Brain microvascular endothelial cell (primary cell): Measurements from ENCODE around the gene RPL38.

Experiments used
- DNase-seq: peaks from one replicate; pipeline ENCODE4 v3.0.0-alpha.2; 2020
- H3K27ac ChIP-seq: fragments of 250-450 bp; sonication (Bioruptor Pico); 2 replicates; pipeline ENCODE4 v1.5.1; 2020; ENCODE audit warnings: mild to moderate bottlenecking, moderate library complexity
- H3K27me3 ChIP-seq: fragments of 250-450 bp; sonication (Bioruptor Pico); replicated peaks from 2 replicates; pipeline ENCODE4 v1.5.1; 2020; ENCODE audit warnings: mild to moderate bottlenecking
- H3K36me3 ChIP-seq: fragments of 250-450 bp; sonication (Bioruptor Pico); replicated peaks from 2 replicates; pipeline ENCODE4 v1.5.1; 2020; ENCODE audit warnings: mild to moderate bottlenecking
- H3K4me3 ChIP-seq: 2 replicates; pipeline ENCODE4 v1.5.1; 2011; ENCODE audit warnings: low read depth, mild to moderate bottlenecking, control low read depth, low read length, moderate library complexity
- in situ Hi-C: cut with HindIII; loops from 2 replicates; pipeline ENCODE4 v1.10.0; 2017; ENCODE audit warnings: low sequenced_read_pairs, low pct_ligation_motif_present
- TF ChIP-seq, protein P1 (sequence below): IDR thresholded peaks from 2 replicates; pipeline ENCODE4 v1.5.1; 2011; ENCODE audit warnings: low read depth, mild to moderate bottlenecking, moderate library complexity, low read length, control low read depth, inconsistent platforms; ENCODE audit errors: missing control alignments

Gene RPL38

DNA sequence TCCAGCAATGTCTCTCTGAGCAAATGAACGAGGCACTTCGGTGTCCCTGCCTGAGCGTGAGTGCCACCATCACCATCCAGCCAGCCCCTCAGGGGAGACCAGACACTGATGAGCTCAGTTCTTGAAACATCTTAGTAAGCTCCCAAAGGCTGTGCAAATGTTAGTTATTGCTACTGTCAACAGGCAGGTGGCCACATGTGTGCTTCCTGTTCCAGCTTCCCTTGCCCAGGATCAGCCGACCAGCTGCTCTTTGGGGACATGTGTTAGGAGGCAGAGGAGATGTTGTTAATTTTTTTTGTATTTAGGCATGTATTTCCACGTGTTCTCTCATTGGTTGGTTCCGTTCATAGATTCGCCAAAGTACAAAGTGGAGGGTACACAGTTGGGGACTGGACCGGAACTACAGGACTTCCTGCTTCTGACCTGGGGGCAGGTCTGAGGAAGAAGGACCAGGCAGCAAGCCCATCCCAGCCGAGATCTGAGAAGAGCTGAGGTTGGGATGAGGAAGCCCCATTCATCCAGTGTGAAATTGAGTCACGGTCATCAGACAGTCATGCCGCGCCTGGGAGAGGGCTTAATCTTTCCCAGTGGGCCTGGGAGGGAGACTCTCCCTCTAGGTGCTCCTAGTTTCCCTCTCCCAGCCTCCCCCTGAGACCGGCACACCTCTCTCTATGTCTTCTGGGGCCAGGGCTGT, 13.7 kb downstream of the RPL38 start:
- in situ Hi-C loops, result no loop called here

DNA sequence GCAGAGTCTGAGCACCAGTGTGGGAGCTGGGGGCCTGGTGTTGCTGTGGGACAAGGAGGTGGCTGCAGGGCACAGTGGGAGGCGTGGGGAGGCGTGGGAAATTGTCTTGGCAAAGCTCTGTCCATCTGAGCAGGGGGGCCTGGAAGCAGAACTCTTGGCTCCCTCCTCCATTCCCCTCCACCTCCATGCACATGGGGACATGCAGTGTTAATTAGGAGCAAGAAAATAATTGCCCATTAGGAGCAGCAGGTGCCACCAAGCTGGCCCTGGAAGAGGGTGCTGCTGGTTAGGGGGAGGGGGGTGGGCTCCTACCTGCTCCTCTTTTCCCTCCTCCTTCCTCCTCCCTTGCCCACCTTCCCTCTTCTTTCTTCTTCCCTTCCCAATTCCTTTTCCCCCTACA, 14.4 kb downstream of the RPL38 start:
- Histone ChIP-seq H3K27me3 (no peaks in the 10 kb centered on the region), H3K36me3 (no peaks in the 10 kb centered on the region), H3K27ac (no peak overlapping the region), H3K4me3 (no peak overlapping the region)
- TF ChIP-seq, protein P1, sequence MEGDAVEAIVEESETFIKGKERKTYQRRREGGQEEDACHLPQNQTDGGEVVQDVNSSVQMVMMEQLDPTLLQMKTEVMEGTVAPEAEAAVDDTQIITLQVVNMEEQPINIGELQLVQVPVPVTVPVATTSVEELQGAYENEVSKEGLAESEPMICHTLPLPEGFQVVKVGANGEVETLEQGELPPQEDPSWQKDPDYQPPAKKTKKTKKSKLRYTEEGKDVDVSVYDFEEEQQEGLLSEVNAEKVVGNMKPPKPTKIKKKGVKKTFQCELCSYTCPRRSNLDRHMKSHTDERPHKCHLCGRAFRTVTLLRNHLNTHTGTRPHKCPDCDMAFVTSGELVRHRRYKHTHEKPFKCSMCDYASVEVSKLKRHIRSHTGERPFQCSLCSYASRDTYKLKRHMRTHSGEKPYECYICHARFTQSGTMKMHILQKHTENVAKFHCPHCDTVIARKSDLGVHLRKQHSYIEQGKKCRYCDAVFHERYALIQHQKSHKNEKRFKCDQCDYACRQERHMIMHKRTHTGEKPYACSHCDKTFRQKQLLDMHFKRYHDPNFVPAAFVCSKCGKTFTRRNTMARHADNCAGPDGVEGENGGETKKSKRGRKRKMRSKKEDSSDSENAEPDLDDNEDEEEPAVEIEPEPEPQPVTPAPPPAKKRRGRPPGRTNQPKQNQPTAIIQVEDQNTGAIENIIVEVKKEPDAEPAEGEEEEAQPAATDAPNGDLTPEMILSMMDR, result no peak
- in situ Hi-C loops, result no loop called here
- no peak for DNase-seq

More for the DNA sequence above, 13.7 kb downstream of the RPL38 start:
- TF ChIP-seq, protein P1, result no peak
- Histone ChIP-seq H3K36me3 (no peaks in the 10 kb centered on the region), H3K27me3 (no peaks in the 10 kb centered on the region), H3K4me3 (no peak overlapping the region), H3K27ac (no peak overlapping the region)
- no peak for DNase-seq

- TF ChIP-seq, protein P1, result no peak
- Histone ChIP-seq H3K4me3 (no peak overlapping the region), H3K36me3 (no peaks in the 10 kb centered on the region), H3K27me3 (no peaks in the 10 kb centered on the region), H3K27ac (no peak overlapping the region)
- DNase-seq, result no peak
- in situ Hi-C loops, result no loop called here
Observed at GRCh38 chr17:74218436-74218835, 15.0 kb downstream of the RPL38 start.

DNA sequence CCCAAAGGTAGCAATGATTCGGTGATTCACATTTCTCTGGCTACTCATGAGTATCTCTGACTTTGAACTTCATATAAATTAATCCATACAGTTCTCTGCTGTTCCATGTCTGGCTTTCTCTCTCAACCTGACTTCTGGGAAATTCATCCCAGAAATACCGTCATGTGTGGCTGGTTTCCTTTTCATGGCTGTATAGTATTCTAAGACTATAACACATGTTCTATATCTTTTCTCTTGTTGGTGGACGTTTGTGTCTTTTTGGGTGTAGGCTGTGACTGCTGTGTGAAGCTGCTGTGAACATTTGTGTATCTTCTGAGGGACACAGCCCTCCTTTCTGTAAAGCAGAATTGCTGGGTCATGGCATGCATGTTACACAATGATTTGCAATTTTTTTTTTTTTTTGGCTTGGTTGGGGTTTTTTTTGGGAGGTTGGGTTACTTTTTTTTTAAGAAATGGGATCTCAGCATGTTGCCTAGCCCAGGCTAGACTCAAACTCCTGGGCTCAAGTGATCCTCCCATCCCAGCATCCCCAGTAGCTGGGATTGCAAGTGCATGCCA, 16.2 kb downstream of the RPL38 start:
- TF ChIP-seq, protein P1, result no peak
- Histone ChIP-seq H3K36me3 (no peaks in the 10 kb centered on the region), H3K27me3 (no peaks in the 10 kb centered on the region), H3K4me3 (no peak overlapping the region), H3K27ac (no peak overlapping the region)
- no peak for DNase-seq
- in situ Hi-C loops, result no loop called here

DNA sequence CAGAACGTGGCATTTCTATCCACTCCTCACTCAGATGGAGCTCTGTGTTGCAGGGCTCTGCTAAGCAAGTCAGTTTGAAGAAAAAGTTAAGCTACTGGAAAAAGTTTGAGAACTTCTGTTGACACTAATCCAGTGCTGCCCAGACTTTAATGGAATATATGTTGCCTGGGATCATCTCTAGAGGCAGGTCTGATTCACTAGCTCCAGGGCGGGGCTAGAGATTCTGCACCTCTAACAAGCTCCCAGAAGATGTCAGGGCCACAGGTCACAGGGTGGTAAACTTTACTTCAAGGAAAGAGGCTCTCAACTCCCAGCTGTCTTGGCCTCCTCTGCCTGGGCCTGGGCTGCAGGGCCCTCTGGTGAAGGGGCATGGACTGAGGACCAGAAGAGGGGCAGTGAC, 16.7 kb downstream of the RPL38 start:
- DNase-seq, result no peak
- TF ChIP-seq, protein P1, result no peak
- Histone ChIP-seq H3K27me3 (no peaks in the 10 kb centered on the region), H3K4me3 (no peak overlapping the region), H3K27ac (no peak overlapping the region), H3K36me3 (no peaks in the 10 kb centered on the region)
- in situ Hi-C loops, result no loop called here
